Stimulated activated naive CD4-positive, alpha-beta T cell (primary cell): ENCODE data around the gene C20orf202.
"Not testable (repeated sequence)": the region's sequence is repeated elsewhere in the genome, so short reads cannot be mapped to it uniquely, and the experiment has no call there.

Experiments used
- DNase-seq, 6 experiments: peaks; one replicate each; lab custom pipeline; 2025; lab: John Stamatoyannopoulos, UW

Gene C20orf202

GRCh38 chr20:1247689-1248088 lies 44.4 kb downstream of the C20orf202 start:
- no peak for DNase-seq

DNA sequence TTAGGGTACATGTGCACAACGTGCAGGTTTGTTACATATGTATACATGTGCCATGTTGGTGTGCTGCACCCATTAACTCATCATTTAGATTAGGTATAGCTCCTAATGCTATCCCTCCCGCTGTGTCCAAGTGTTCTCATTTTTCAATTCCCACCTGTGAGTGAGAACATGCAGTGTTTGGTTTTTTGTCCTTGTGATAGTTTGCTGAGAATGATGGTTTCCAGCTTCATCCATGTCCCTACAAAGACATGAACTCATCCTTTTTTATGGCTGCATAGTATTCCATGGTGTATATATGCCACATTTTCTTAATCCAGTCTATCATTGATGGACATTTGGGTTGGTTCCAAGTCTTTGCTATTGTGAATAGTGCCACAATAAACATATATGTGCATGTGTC lies 47.0 kb downstream of the C20orf202 start:
- not testable (repeated sequence) for DNase-seq

- no peak for DNase-seq
These were observed 49.2 kb downstream of the C20orf202 start for GRCh38 chr20:1252416-1252815.

- DNase-seq = no peak
These were observed 51.0 kb downstream of the C20orf202 start for GRCh38 chr20:1254254-1254653.

DNA sequence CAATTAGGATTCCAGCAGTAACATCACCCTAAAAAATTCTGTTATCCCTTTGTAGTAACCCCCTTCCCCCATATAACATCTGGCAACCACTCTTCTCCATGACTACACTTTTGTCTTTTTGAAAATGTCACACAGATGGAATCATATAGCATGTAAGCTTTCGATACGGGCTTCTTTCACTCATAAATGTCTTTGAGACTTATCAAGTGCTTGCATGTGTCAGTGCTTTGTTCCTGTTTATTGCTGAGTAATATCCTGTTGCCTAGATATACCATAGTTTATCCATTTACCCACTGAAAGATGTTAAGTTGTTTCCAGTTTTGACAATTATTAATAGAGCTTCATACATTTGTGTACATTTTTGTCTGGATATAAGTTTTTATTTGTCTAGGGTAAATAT lies 52.4 kb downstream of the C20orf202 start:
- no peak for DNase-seq
